Epithelial cell of prostate (primary cell): ENCODE data around the gene RAD54L.
"Not testable (repeated sequence)": the region's sequence is repeated elsewhere in the genome, so short reads cannot be mapped to it uniquely, and the experiment has no call there.

Source experiments
- DNase-seq: peaks from one replicate; pipeline ENCODE4 v3.0.0-alpha.2; 2011; ENCODE audit warnings: low read depth, low spot score
- H3K27ac ChIP-seq: fragments of 450-650 bp; 2 replicates; pipeline ENCODE4 v1.5.1; 2017; ENCODE audit warnings: mild to moderate bottlenecking

Gene RAD54L

GRCh38 chr1:46247436-46248121 is at the start of gene RAD54L:
TSS of gene RAD54L (plus strand) at chr1:46247763. CDS start at chr1:46248406, 643 bp downstream.
- peak; percentile 97 for DNase-seq
- peak within 1 kb of the TSS; percentile 41 for H3K27ac ChIP-seq

- DNase-seq: no peak
- peak within 1 kb of the TSS; percentile 58 for H3K27ac ChIP-seq
These were observed 49.4 kb upstream of the RAD54L start, which contains the start of gene POMGNT1 for GRCh38 chr1:46197964-46198811. TSS of gene POMGNT1 (minus strand) at chr1:46198434. CDS start at chr1:46197821, 613 bp downstream.

- no peak for DNase-seq
- peak overlapping the region; percentile 58 for H3K27ac ChIP-seq
These were observed 48.3 kb upstream of the RAD54L start for GRCh38 chr1:46199233-46199749.

GRCh38 chr1:46203738-46204405 is 43.7 kb upstream of the RAD54L start:
- peak overlapping the region; percentile 50 for H3K27ac ChIP-seq
- DNase-seq: no peak

- H3K27ac ChIP-seq: peak overlapping the region; percentile 50
These were observed 43.2 kb upstream of the RAD54L start for GRCh38 chr1:46204406-46204742.

GRCh38 chr1:46205141-46205540 is 42.4 kb upstream of the RAD54L start:
- H3K27ac ChIP-seq: peak overlapping the region; percentile 9

More at GRCh38 chr1:46204406-46204742, 43.2 kb upstream of the RAD54L start:
- no peak for DNase-seq

GRCh38 chr1:46205791-46206190 is 41.8 kb upstream of the RAD54L start:
- no peak for DNase-seq
- H3K27ac ChIP-seq: peak overlapping the region; percentile 9

More at GRCh38 chr1:46205141-46205540, 42.4 kb upstream of the RAD54L start:
- no peak for DNase-seq

GRCh38 chr1:46206399-46206798 is 41.2 kb upstream of the RAD54L start:
- DNase-seq: no peak
- no peak overlapping the region for H3K27ac ChIP-seq

- DNase-seq: no peak
- no peak overlapping the region for H3K27ac ChIP-seq
These were observed 37.0 kb upstream of the RAD54L start for GRCh38 chr1:46210561-46210960.

GRCh38 chr1:46211051-46211450 is 36.5 kb upstream of the RAD54L start:
- no peak for DNase-seq
- H3K27ac ChIP-seq: no peak overlapping the region

GRCh38 chr1:46215504-46215903 is 32.1 kb upstream of the RAD54L start:
- DNase-seq: no peak
- no peak overlapping the region for H3K27ac ChIP-seq

GRCh38 chr1:46218443-46218842 is 29.1 kb upstream of the RAD54L start:
- peak; percentile 84 for DNase-seq
- H3K27ac ChIP-seq: peak overlapping the region; percentile 93

- DNase-seq: no peak
- peak overlapping the region; percentile 93 for H3K27ac ChIP-seq
These were observed 27.7 kb upstream of the RAD54L start for GRCh38 chr1:46219551-46220520.

GRCh38 chr1:46220808-46221207 is 26.8 kb upstream of the RAD54L start:
- no peak overlapping the region for H3K27ac ChIP-seq
- no peak for DNase-seq

GRCh38 chr1:46221749-46222148 is 25.8 kb upstream of the RAD54L start:
- no peak overlapping the region for H3K27ac ChIP-seq
- no peak for DNase-seq

- H3K27ac ChIP-seq, DNase-seq: not testable (repeated sequence)
These were observed 24.5 kb upstream of the RAD54L start for GRCh38 chr1:46223055-46223454.

- H3K27ac ChIP-seq: no peak overlapping the region
- peak; percentile 73 for DNase-seq
These were observed 24.1 kb upstream of the RAD54L start for GRCh38 chr1:46223472-46223943.

- no peak overlapping the region for H3K27ac ChIP-seq
- DNase-seq: no peak
These were observed 22.6 kb upstream of the RAD54L start for GRCh38 chr1:46224966-46225365.

GRCh38 chr1:46231231-46231630 is 16.3 kb upstream of the RAD54L start:
- H3K27ac ChIP-seq: not testable (repeated sequence)

More at GRCh38 chr1:46231231-46231630, 16.3 kb upstream of the RAD54L start:
- DNase-seq: not testable (repeated sequence)
